IPS-18a (cell line): ENCODE measurements around the gene RPS6KA2.

Source experiments
- H3K27ac ChIP-seq: one replicate; pipeline ENCODE4 v1.5.1; 2013; ENCODE audit warnings: low read length
- H3K27me3 ChIP-seq: one replicate; pipeline ENCODE4 v1.6.1; 2013; ENCODE audit warnings: mild to moderate bottlenecking, low read length; ENCODE audit not compliant: control insufficient read depth, insufficient read depth
- H3K36me3 ChIP-seq: one replicate; pipeline ENCODE4 v1.6.1; 2013; ENCODE audit warnings: low read depth, low read length; ENCODE audit not compliant: control insufficient read depth
- H3K4me1 ChIP-seq: one replicate; pipeline ENCODE4 v1.6.1; 2013; ENCODE audit warnings: low read depth, low read length; ENCODE audit not compliant: control insufficient read depth
- H3K4me3 ChIP-seq: one replicate; pipeline ENCODE4 v1.5.1; 2013; ENCODE audit warnings: low read length
- H3K9ac ChIP-seq: one replicate; pipeline ENCODE4 v1.6.1; 2013; ENCODE audit warnings: mild to moderate bottlenecking, low read length, moderate library complexity
- H3K9me3 ChIP-seq: one replicate; pipeline ENCODE4 v1.6.1; 2013; ENCODE audit warnings: low read depth, low read length; ENCODE audit not compliant: control insufficient read depth

RPS6KA2 gene

GRCh38 chr6:166441325-166442078, 185.5 kb downstream of the RPS6KA2 start:
- H3K36me3 ChIP-seq: peaks cover 2% of the 10 kb centered on the region
- no peaks in the 10 kb centered on the region for H3K27me3 ChIP-seq
- no peak overlapping the region for H3K4me3 ChIP-seq
- no peak overlapping the region for H3K9ac ChIP-seq
- H3K9me3 ChIP-seq: no peaks in the 10 kb centered on the region
- no peak overlapping the region for H3K27ac ChIP-seq
- H3K4me1 ChIP-seq: no peaks in the 10 kb centered on the region

- no peak overlapping the region for H3K27ac ChIP-seq
- no peaks in the 10 kb centered on the region for H3K36me3 ChIP-seq
- H3K9ac ChIP-seq: no peak overlapping the region
- no peaks in the 10 kb centered on the region for H3K9me3 ChIP-seq
- no peaks in the 10 kb centered on the region for H3K27me3 ChIP-seq
- H3K4me3 ChIP-seq: no peak overlapping the region
- no peaks in the 10 kb centered on the region for H3K4me1 ChIP-seq
Observed at GRCh38 chr6:166440729-166441128, 186.3 kb downstream of the RPS6KA2 start.

- Histone ChIP-seq H3K4me3 (no peak overlapping the region), H3K9ac (no peak overlapping the region), H3K36me3 (no peaks in the 10 kb centered on the region)
Observed at GRCh38 chr6:166440106-166440505, 186.9 kb downstream of the RPS6KA2 start.

GRCh38 chr6:166439366-166440091, 187.5 kb downstream of the RPS6KA2 start:
- Histone ChIP-seq H3K27ac (no peak overlapping the region), H3K4me1 (no peaks in the 10 kb centered on the region), H3K36me3 (no peaks in the 10 kb centered on the region), H3K9me3 (no peaks in the 10 kb centered on the region), H3K9ac (no peak overlapping the region), H3K27me3 (no peaks in the 10 kb centered on the region), H3K4me3 (no peak overlapping the region)

More at GRCh38 chr6:166440106-166440505, 186.9 kb downstream of the RPS6KA2 start:
- Histone ChIP-seq H3K27me3 (no peaks in the 10 kb centered on the region), H3K4me1 (no peaks in the 10 kb centered on the region), H3K9me3 (no peaks in the 10 kb centered on the region), H3K27ac (no peak overlapping the region)

- no peaks in the 10 kb centered on the region for H3K27me3 ChIP-seq
- no peaks in the 10 kb centered on the region for H3K36me3 ChIP-seq
- H3K9me3 ChIP-seq: no peaks in the 10 kb centered on the region
- no peaks in the 10 kb centered on the region for H3K4me1 ChIP-seq
- no peak overlapping the region for H3K4me3 ChIP-seq
- H3K27ac ChIP-seq: no peak overlapping the region
- H3K9ac ChIP-seq: no peak overlapping the region
Observed at GRCh38 chr6:166438211-166438861, 188.7 kb downstream of the RPS6KA2 start.

GRCh38 chr6:166437661-166438060, 189.4 kb downstream of the RPS6KA2 start:
- no peaks in the 10 kb centered on the region for H3K36me3 ChIP-seq
- H3K9me3 ChIP-seq: no peaks in the 10 kb centered on the region
- H3K27me3 ChIP-seq: no peaks in the 10 kb centered on the region
- no peak overlapping the region for H3K9ac ChIP-seq
- no peak overlapping the region for H3K27ac ChIP-seq
- no peak overlapping the region for H3K4me3 ChIP-seq
- no peaks in the 10 kb centered on the region for H3K4me1 ChIP-seq

- Histone ChIP-seq H3K9me3 (no peaks in the 10 kb centered on the region), H3K27ac (no peak overlapping the region), H3K4me3 (no peak overlapping the region), H3K27me3 (no peaks in the 10 kb centered on the region), H3K36me3 (peaks cover 4% of the 10 kb centered on the region), H3K9ac (no peak overlapping the region), H3K4me1 (no peaks in the 10 kb centered on the region)
Observed at GRCh38 chr6:166436195-166437139, 190.6 kb downstream of the RPS6KA2 start.

- H3K4me3 ChIP-seq: no peak overlapping the region
- H3K9ac ChIP-seq: no peak overlapping the region
- H3K36me3 ChIP-seq: peaks cover 4% of the 10 kb centered on the region
- no peak overlapping the region for H3K27ac ChIP-seq
- no peaks in the 10 kb centered on the region for H3K4me1 ChIP-seq
- H3K9me3 ChIP-seq: no peaks in the 10 kb centered on the region
- H3K27me3 ChIP-seq: no peaks in the 10 kb centered on the region
Observed at GRCh38 chr6:166435574-166435973, 191.5 kb downstream of the RPS6KA2 start.

- peaks cover 4% of the 10 kb centered on the region for H3K36me3 ChIP-seq
- H3K27ac ChIP-seq: no peak overlapping the region
- no peaks in the 10 kb centered on the region for H3K9me3 ChIP-seq
- no peak overlapping the region for H3K9ac ChIP-seq
- H3K4me1 ChIP-seq: no peaks in the 10 kb centered on the region
- no peaks in the 10 kb centered on the region for H3K27me3 ChIP-seq
- no peak overlapping the region for H3K4me3 ChIP-seq
Observed at GRCh38 chr6:166434336-166434735, 192.7 kb downstream of the RPS6KA2 start.

- Histone ChIP-seq H3K9ac (no peak overlapping the region), H3K4me1 (no peaks in the 10 kb centered on the region), H3K27me3 (no peaks in the 10 kb centered on the region), H3K27ac (no peak overlapping the region), H3K36me3 (peaks cover 4% of the 10 kb centered on the region), H3K9me3 (no peaks in the 10 kb centered on the region), H3K4me3 (no peak overlapping the region)
Observed at GRCh38 chr6:166433096-166433495, 194.0 kb downstream of the RPS6KA2 start.

- Histone ChIP-seq H3K27ac (no peak overlapping the region), H3K4me3 (no peak overlapping the region)
Observed at GRCh38 chr6:166430269-166430668, 196.8 kb downstream of the RPS6KA2 start.

More at GRCh38 chr6:166430269-166430668, 196.8 kb downstream of the RPS6KA2 start:
- Histone ChIP-seq H3K9me3 (no peaks in the 10 kb centered on the region), H3K9ac (no peak overlapping the region), H3K36me3 (peaks cover 4% of the 10 kb centered on the region), H3K27me3 (no peaks in the 10 kb centered on the region), H3K4me1 (no peaks in the 10 kb centered on the region)
